Right lobe of liver (tissue), 4 donors: Measurements from ENCODE around the gene CHN1.

Source experiments
- CTCF ChIP-seq, 4 donors: fragments of 200-600 bp in 3 of 4; fragments of 450-650 bp in 1 of 4; IDR thresholded peaks; one replicate each; pipeline versions ENCODE4 v1.5.1 to v1.8.0; 2016 to 2022; ENCODE audit warnings: antibody characterized with exemption in 4 of 4, mild to moderate bottlenecking in 2 of 4
- POLR2A ChIP-seq: fragments of 450-650 bp; IDR thresholded peaks from one replicate; pipeline ENCODE4 v1.6.1; 2017; ENCODE audit warnings: antibody characterized with exemption, mild to moderate bottlenecking
- donor health status: DM: no; HTN: no; CAD: no.
- donor health status: DM: no; HTN: no; CAD: no.
- donor health status: DM: no; HTN: yes; CAD: no.

GRCh38 chr2:174924061-174924693 is 81.0 kb downstream of the CHN1 start:
- no peak for TF ChIP-seq CTCF (IDR thresholded peaks at IDR 0.05)
- TF ChIP-seq POLR2A, result no peak
